Tibial nerve (tissue), 4 donors: ENCODE data around the gene OSER1. TPM values are rescaled to one million over a fixed set of nuclear protein-coding genes. Genes with fewer than 3 reads are reported as not detected.

ENCODE experiments used
- DNase-seq, 2 donors: peaks; one replicate each; pipeline ENCODE4 v3.0.0-alpha.2; 2019; ENCODE audit warnings: low spot score in 2 of 2
- H3K27ac ChIP-seq, 4 donors: fragments of 200-600 bp; sonication (generic) in 3 of 4; one replicate each; pipeline ENCODE4 v1.5.1; 2017 to 2019; ENCODE audit warnings: mild to moderate bottlenecking in 1 of 4
- H3K27me3 ChIP-seq, 2 donors: fragments of 200-600 bp; sonication (generic) in 1 of 2; one replicate each; pipeline versions ENCODE4 v1.5.1 to v1.6.0; 2017 to 2019
- H3K36me3 ChIP-seq, 3 donors: fragments of 200-600 bp; sonication (generic); one replicate each; pipeline ENCODE4 v1.5.1; 2018 to 2019
- H3K4me1 ChIP-seq, 4 donors: fragments of 200-600 bp; sonication (generic) in 3 of 4; one replicate each; pipeline ENCODE4 v1.5.1; 2017 to 2019
- H3K4me3 ChIP-seq, 4 donors: fragments of 200-600 bp; sonication (generic) in 3 of 4; one replicate each; pipeline ENCODE4 v1.5.1; 2017 to 2019; ENCODE audit warnings: mild to moderate bottlenecking in 1 of 4, moderate library complexity in 1 of 4
- H3K9me3 ChIP-seq, 4 donors: fragments of 200-600 bp; sonication (generic) in 3 of 4; one replicate each; pipeline ENCODE4 v1.5.1; 2017 to 2019
- CTCF ChIP-seq, 5 experiments: fragments of 200-600 bp in 3 of 5; fragments of 450-650 bp in 2 of 5; sonication (generic) in 3 of 5; IDR thresholded peaks; one replicate each; pipeline ENCODE4 v1.5.1; 2016 to 2019; ENCODE audit warnings: antibody characterized with exemption in 5 of 5, mild to moderate bottlenecking in 3 of 5, moderate library complexity in 2 of 5
- EP300 ChIP-seq, 2 donors: sonication (generic); formaldehyde crosslinking; IDR thresholded peaks; one replicate each; pipeline ENCODE4 v1.6.1; 2017; ENCODE audit warnings: antibody characterized with exemption in 2 of 2, mild to moderate bottlenecking in 1 of 2
- POLR2A ChIP-seq, 2 donors: fragments of 450-650 bp; IDR thresholded peaks; one replicate each; pipeline ENCODE4 v1.6.1; 2017; ENCODE audit warnings: antibody characterized with exemption in 2 of 2, mild to moderate bottlenecking in 2 of 2, moderate library complexity in 2 of 2
- WGBS, 2 donors: methylation state at CpG; one replicate each; pipeline ENCODE4 v1.1.5; 2018; 5-methylcytosine and 5-hydroxymethylcytosine counted together
- total RNA-seq, 4 donors: library from RNA; depleted of rRNA; stranded (reverse); fragments of >200 nt; gene quantifications; one replicate each; pipeline ENCODE4 v1.1.0, GENCODE V29; 2016

The OSER1 gene
- total RNA-seq, 4 donors from 2014 or later, result 31.2 to 47.9 (median 35.3) TPM

GRCh38 chr20:44180814-44181213, 29.8 kb downstream of the OSER1 start:
- Histone ChIP-seq H3K36me3 (no peaks in the 10 kb centered on the region), H3K4me3 (no peak overlapping the region), H3K27ac (no peak overlapping the region), H3K9me3 (no peaks in the 10 kb centered on the region), H3K4me1 (no peaks in the 10 kb centered on the region), H3K27me3 (peaks cover 0 to 9% of the 10 kb centered on the region in 2 donors)
- no peak for DNase-seq
- 20 to 27% methylated on average over 9 of the region's 9 CpGs for WGBS, 2 donors
- TF ChIP-seq EP300 (IDR thresholded peaks at IDR 0.05) (no peak), CTCF (IDR thresholded peaks at IDR 0.05) (no peak), POLR2A (IDR thresholded peaks at IDR 0.05) (no peak)

DNA sequence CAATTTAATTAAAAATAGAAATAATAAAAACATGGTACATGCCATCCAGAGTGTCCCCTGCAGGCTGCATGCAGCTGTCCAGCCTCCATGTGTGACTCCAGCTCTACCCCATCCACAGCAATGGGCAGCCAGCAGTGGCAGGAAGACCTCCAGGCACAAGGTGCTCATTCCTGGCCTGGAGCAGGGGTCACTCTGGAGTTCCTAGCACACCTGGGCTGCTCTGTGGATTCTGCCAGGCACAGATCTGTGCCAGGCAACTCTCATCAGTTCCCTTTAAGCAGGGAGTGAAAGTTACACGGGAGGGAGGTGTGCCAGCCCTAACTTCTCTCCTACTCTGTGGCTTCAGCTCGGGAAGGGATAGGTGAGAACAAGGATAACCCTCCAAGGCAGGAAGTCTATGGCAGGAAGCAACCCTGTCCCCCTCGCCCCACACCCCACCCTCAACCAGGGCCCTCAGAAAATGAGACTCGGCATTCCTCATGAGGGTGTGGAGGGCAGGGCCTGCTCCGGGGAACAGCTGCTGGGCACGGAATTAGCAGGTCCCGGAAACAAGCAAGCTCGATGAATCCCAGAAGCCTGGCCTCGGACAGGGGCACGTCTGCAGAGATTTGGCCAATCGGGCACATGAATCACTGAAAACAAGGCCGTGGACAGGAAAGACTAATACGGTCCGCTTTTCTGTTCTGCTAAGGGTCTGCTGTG, 33.6 kb downstream of the OSER1 start:
- Histone ChIP-seq H3K9me3 (no peaks in the 10 kb centered on the region), H3K27ac (no peak overlapping the region), H3K36me3 (no peaks in the 10 kb centered on the region), H3K27me3 (peaks cover 0 to 8% of the 10 kb centered on the region in 2 donors), H3K4me3 (no peak overlapping the region), H3K4me1 (no peaks in the 10 kb centered on the region)
- 49 to 60% methylated on average over 14 of the region's 14 CpGs for WGBS, 2 donors
- no peak for DNase-seq
- TF ChIP-seq POLR2A (IDR thresholded peaks at IDR 0.05), result no peak
- TF ChIP-seq CTCF (IDR thresholded peaks at IDR 0.05), result no peak
- no peak for TF ChIP-seq EP300 (IDR thresholded peaks at IDR 0.05)

DNA sequence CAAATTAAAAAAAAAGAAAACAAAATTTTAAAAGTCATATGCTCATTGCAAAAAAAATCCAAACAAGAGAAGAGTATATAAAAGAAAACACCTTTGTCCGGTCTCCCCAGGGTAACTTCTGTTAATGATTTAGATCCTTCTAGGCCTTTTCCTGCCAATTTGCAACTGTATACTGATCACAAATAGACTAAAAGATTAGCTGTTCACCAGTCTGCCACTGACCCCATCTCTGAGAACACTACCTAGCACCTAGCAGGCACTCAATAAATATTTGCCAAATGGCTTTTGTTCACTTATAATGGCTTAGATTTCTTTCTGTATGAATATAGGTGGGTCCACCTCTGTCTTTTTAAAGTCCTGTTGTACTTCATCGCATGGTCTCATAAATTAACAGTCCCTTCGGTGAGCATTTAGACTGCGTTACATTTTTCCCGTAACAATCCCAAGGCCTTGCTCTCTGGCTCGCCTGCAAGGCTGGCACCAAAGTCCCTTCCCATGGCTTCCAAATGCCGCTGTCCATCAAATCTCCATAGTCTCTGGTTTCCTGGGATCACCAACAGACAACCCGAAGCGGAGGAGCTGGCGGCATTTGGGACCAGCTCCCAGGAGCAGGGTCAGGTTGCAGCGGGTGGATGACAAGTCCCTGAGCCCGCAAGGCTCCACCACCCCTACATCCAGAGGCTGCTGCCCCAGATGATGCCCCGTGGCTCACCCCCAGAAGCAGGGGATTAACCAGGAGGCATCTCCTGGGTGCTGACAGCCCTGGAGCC, 35.4 kb downstream of the OSER1 start:
- no peaks in the 10 kb centered on the region for H3K27me3 ChIP-seq
- no peak overlapping the region for H3K27ac ChIP-seq
- 93 to 94% methylated on average over 13 of the region's 13 CpGs for WGBS, 2 donors
- TF ChIP-seq POLR2A (IDR thresholded peaks at IDR 0.05), result no peak
- no peak for TF ChIP-seq EP300 (IDR thresholded peaks at IDR 0.05)
- no peak for TF ChIP-seq CTCF (IDR thresholded peaks at IDR 0.05)
- H3K9me3 ChIP-seq, result no peaks in the 10 kb centered on the region
- no peaks in the 10 kb centered on the region for H3K36me3 ChIP-seq
- no peak overlapping the region for H3K4me3 ChIP-seq
- DNase-seq, result no peak
- no peaks in the 10 kb centered on the region for H3K4me1 ChIP-seq

DNA sequence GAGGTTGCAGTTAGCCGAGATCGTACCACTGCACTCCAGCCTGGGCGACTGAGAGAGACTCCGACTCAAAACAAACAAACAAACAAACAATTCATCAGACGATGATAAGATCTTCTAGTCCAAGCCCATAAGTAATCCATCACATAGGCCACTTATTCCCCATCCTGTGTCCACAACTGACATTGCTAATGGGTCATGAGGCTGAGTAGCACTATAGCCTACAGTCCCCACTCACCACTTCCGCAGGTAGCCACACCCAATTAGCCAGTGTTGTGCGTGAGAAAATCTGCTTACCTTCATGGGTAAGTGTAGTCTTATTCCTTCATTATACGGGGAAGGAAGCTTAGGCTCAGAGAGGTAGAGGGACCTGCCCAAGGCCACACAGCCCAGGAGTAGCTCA, 36.7 kb downstream of the OSER1 start:
- H3K27ac ChIP-seq, result no peak overlapping the region
- 71 to 85% methylated on average over 8 of the region's 8 CpGs for WGBS, 2 donors
- no peak for TF ChIP-seq POLR2A (IDR thresholded peaks at IDR 0.05)
- no peak for TF ChIP-seq CTCF (IDR thresholded peaks at IDR 0.05)
- no peak for TF ChIP-seq EP300 (IDR thresholded peaks at IDR 0.05)
- H3K4me1 ChIP-seq, result no peaks in the 10 kb centered on the region
- H3K36me3 ChIP-seq, result no peaks in the 10 kb centered on the region
- DNase-seq, result no peak
- no peaks in the 10 kb centered on the region for H3K9me3 ChIP-seq
- no peaks in the 10 kb centered on the region for H3K27me3 ChIP-seq
- H3K4me3 ChIP-seq, result no peak overlapping the region

DNA sequence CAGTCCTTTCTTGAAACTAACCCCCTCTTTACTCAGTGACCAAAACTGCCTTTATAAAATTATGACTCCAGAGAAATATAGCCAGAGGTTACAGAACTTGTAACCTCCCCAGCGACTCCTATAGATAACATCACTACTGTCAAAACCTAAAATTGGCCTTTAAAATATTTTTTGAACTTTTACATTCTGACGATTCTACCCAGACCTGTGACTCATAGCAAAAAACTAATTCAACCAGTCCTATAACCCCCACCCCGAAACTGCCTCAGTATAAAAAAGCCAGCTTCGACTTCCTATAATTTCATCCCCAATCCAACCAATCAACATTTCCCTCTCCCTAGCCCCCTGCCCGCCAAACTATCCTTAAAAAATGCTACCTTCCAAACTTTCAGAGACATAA, 37.5 kb downstream of the OSER1 start:
- TF ChIP-seq CTCF (IDR thresholded peaks at IDR 0.05), result no peak
- no peak for DNase-seq

More for the DNA sequence above, 37.5 kb downstream of the OSER1 start:
- Histone ChIP-seq H3K4me3 (no peak overlapping the region), H3K27me3 (no peaks in the 10 kb centered on the region), H3K36me3 (no peaks in the 10 kb centered on the region), H3K27ac (no peak overlapping the region), H3K9me3 (no peaks in the 10 kb centered on the region), H3K4me1 (no peaks in the 10 kb centered on the region)
- WGBS, 2 donors, result 72 to 76% methylated on average over 5 of the region's 5 CpGs
